ENCODE results near the gene NMRK1. TPM values are rescaled to one million over a fixed set of nuclear protein-coding genes. Genes with fewer than 3 reads are reported as not detected.

Gene NMRK1
- polyA plus RNA-seq, 3 donors: 4.3 to 9.8 (median 9.3) TPM

- H3K4me3 ChIP-seq (replicated peaks in 1 of 3; ENCODE audit: low read depth in 2 of 3, low read length in 3 of 3): no peak overlapping the region
- H3K79me2 ChIP-seq (ENCODE audit: insufficient read depth, low read length): no peaks in the 10 kb centered on the region
- no peaks in the 10 kb centered on the region for H3K27me3 ChIP-seq (ENCODE audit: control insufficient read depth in 2 of 2, insufficient read depth in 2 of 2, low read length in 2 of 2)
- Mint-ChIP-seq H3K27ac (no peak overlapping the region), H3K4me3 (no peak overlapping the region), H3K9me3 (peaks cover 0 to 2% (median 0%) of the 10 kb centered on the region in 7 donors), H3K4me1 (no peaks in the 10 kb centered on the region), H3K36me3 (no peaks in the 10 kb centered on the region), H3K27me3 (ENCODE audit: low read depth in 3 of 3) (peaks cover 0 to 4% (median 1%) of the 10 kb centered on the region in 3 donors)
- no peak overlapping the region for H3K9ac ChIP-seq (ENCODE audit: insufficient read depth, low read length, poor library complexity, severe bottlenecking)
- 56% methylated on average over 2 of the region's 3 CpGs for WGBS (ENCODE audit: insufficient coverage)
- no peak overlapping the region for H3K27ac ChIP-seq (ENCODE audit: low read depth in 1 of 2, low read length in 2 of 2)
- no peaks in the 10 kb centered on the region for H4K20me1 ChIP-seq (ENCODE audit: insufficient read depth, low read length)
- H3K9me3 ChIP-seq (replicated peaks in 1 of 2; ENCODE audit: control insufficient read depth in 1 of 2, insufficient read depth in 1 of 2, low read length in 2 of 2): no peaks in the 10 kb centered on the region
- intact Hi-C loops (cut with micrococcal nuclease): no loop called here
- no peak overlapping the region for H3K4me2 ChIP-seq (replicated peaks; ENCODE audit: extremely low read depth, low read length, poor library complexity, severe bottlenecking)
- TF ChIP-seq CTCF (IDR thresholded peaks at IDR 0.05): no peak
- no peaks in the 10 kb centered on the region for H3K36me3 ChIP-seq (replicated peaks in 1 of 2; ENCODE audit: control insufficient read depth in 1 of 2, insufficient read depth in 2 of 2, low read length in 2 of 2)
- no peak overlapping the region for H2AFZ ChIP-seq (ENCODE audit: insufficient read depth, low read depth, low read length, poor library complexity, severe bottlenecking)
- no peaks in the 10 kb centered on the region for H3K4me1 ChIP-seq (ENCODE audit: control insufficient read depth in 1 of 2, insufficient read depth in 2 of 2, low read length in 2 of 2)
- peak in 1 of 3 donors; percentile 9 for DNase-seq
Measured at GRCh38 chr9:75039801-75040200, 48.2 kb downstream of the NMRK1 start.

GRCh38 chr9:75039009-75039408, 48.9 kb downstream of the NMRK1 start:
- no peak for DNase-seq
- no peaks in the 10 kb centered on the region for H3K9me3 ChIP-seq (replicated peaks in 1 of 2; ENCODE audit: control insufficient read depth in 1 of 2, insufficient read depth in 1 of 2, low read length in 2 of 2)
- no peaks in the 10 kb centered on the region for H3K79me2 ChIP-seq (ENCODE audit: insufficient read depth, low read length)
- Mint-ChIP-seq H3K4me1 (no peaks in the 10 kb centered on the region), H3K4me3 (no peak overlapping the region), H3K27ac (no peak overlapping the region), H3K27me3 (ENCODE audit: low read depth in 3 of 3) (peaks cover 0 to 4% (median 2%) of the 10 kb centered on the region in 3 donors), H3K9me3 (peaks cover 0 to 2% (median 0%) of the 10 kb centered on the region in 7 donors), H3K36me3 (no peaks in the 10 kb centered on the region)
- intact Hi-C loops (cut with micrococcal nuclease): no loop called here
- H4K20me1 ChIP-seq (ENCODE audit: insufficient read depth, low read length): no peaks in the 10 kb centered on the region
- no peak overlapping the region for H3K9ac ChIP-seq (ENCODE audit: insufficient read depth, low read length, poor library complexity, severe bottlenecking)
- H3K36me3 ChIP-seq (replicated peaks in 1 of 2; ENCODE audit: control insufficient read depth in 1 of 2, insufficient read depth in 2 of 2, low read length in 2 of 2): no peaks in the 10 kb centered on the region
- no peaks in the 10 kb centered on the region for H3K4me1 ChIP-seq (ENCODE audit: control insufficient read depth in 1 of 2, insufficient read depth in 2 of 2, low read length in 2 of 2)
- no peaks in the 10 kb centered on the region for H3K27me3 ChIP-seq (ENCODE audit: control insufficient read depth in 2 of 2, insufficient read depth in 2 of 2, low read length in 2 of 2)
- no peak overlapping the region for H2AFZ ChIP-seq (ENCODE audit: insufficient read depth, low read depth, low read length, poor library complexity, severe bottlenecking)
- TF ChIP-seq CTCF (IDR thresholded peaks at IDR 0.05): no peak
- WGBS (ENCODE audit: insufficient coverage): no CpG with 5 or more reads among the region's 3 CpGs
- H3K27ac ChIP-seq (ENCODE audit: low read depth in 1 of 2, low read length in 2 of 2): no peak overlapping the region
- H3K4me2 ChIP-seq (replicated peaks; ENCODE audit: extremely low read depth, low read length, poor library complexity, severe bottlenecking): no peak overlapping the region
- H3K4me3 ChIP-seq (replicated peaks in 1 of 3; ENCODE audit: low read depth in 2 of 3, low read length in 3 of 3): no peak overlapping the region
